Upper lobe of right lung (tissue), 1 donor: ENCODE results near the gene ZBTB7C. TPM values are rescaled to one million over a fixed set of nuclear protein-coding genes. Genes with fewer than 3 reads are reported as not detected.

Experiments
- ATAC-seq: fragments of 200-7000 bp; cut with Tn5 transposase; one replicate; pipeline ENCODE4 v1.9.1; 2020; ENCODE audit warnings: mild to moderate bottlenecking, moderate library complexity
- DNase-seq: peaks from one replicate; pipeline ENCODE4 v3.0.0-alpha.2; 2020
- H3K27ac ChIP-seq: fragments of 200-600 bp; one replicate; pipeline ENCODE4 v1.8.0; 2022
- H3K27me3 ChIP-seq: fragments of 200-600 bp; one replicate; pipeline ENCODE4 v1.8.0; 2022; ENCODE audit warnings: mild to moderate bottlenecking
- H3K36me3 ChIP-seq: fragments of 200-600 bp; one replicate; pipeline ENCODE4 v1.8.0; 2022
- H3K4me1 ChIP-seq: fragments of 200-600 bp; one replicate; pipeline ENCODE4 v1.8.0; 2022
- H3K4me3 ChIP-seq: fragments of 200-600 bp; one replicate; pipeline ENCODE4 v1.8.0; 2022; ENCODE audit warnings: mild to moderate bottlenecking
- H3K9me3 ChIP-seq: fragments of 200-600 bp; one replicate; pipeline ENCODE4 v1.8.0; 2022
- intact Hi-C: fragments of 100-400 bp; cut with DNase I; formaldehyde crosslinking; loops from one replicate; pipeline ENCODE4 v1.11.0; 2022
- total RNA-seq: library from RNA; stranded (reverse); fragmentation: NEBNext Ultra II Directional; extraction: Animal tissue kit (Norgen Biotek cat#: 25700); gene quantifications from one replicate; pipeline ENCODE4 v1.2.1, GENCODE V29; 2021
- TF ChIP-seq, protein P1 (sequence below): fragments of 200-600 bp; IDR thresholded peaks from one replicate; pipeline ENCODE4 v1.8.0; 2022; ENCODE audit warnings: antibody characterized with exemption
- donor health status: DM: no; HTN: yes; CAD: no; lungs with severe emphysema.

The ZBTB7C gene
- total RNA-seq, 1 donor from 2014 or later = 17.7 TPM

DNA sequence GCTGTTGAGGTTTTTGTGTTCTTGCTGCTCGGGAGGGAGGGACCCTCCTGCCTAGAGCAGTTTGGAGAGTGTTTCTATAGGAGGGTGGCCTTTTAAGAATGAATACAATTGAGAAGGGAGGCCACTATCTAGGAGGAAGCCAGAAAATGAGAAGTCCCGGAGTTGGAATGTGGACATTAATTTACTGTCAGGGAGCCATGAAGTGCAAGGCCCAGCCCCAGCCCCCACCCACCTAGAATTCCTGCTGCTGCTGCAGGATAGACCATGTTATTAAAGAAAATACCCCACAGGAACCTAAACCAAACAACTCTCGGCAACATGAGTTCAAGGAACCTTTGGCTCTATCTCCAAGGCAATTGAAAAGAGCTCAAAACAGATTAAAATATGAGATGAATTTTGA is 46.0 kb downstream of the ZBTB7C start:
- no peaks in the 10 kb centered on the region for H3K27me3 ChIP-seq
- DNase-seq (no peak), ATAC-seq (no peak)
- H3K4me3 ChIP-seq = no peak overlapping the region
- no peak overlapping the region for H3K27ac ChIP-seq
- peaks cover 4% of the 10 kb centered on the region for H3K4me1 ChIP-seq
- intact Hi-C loops = no loop called here
- TF ChIP-seq, protein P1, sequence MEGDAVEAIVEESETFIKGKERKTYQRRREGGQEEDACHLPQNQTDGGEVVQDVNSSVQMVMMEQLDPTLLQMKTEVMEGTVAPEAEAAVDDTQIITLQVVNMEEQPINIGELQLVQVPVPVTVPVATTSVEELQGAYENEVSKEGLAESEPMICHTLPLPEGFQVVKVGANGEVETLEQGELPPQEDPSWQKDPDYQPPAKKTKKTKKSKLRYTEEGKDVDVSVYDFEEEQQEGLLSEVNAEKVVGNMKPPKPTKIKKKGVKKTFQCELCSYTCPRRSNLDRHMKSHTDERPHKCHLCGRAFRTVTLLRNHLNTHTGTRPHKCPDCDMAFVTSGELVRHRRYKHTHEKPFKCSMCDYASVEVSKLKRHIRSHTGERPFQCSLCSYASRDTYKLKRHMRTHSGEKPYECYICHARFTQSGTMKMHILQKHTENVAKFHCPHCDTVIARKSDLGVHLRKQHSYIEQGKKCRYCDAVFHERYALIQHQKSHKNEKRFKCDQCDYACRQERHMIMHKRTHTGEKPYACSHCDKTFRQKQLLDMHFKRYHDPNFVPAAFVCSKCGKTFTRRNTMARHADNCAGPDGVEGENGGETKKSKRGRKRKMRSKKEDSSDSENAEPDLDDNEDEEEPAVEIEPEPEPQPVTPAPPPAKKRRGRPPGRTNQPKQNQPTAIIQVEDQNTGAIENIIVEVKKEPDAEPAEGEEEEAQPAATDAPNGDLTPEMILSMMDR = no peak
- no peaks in the 10 kb centered on the region for H3K36me3 ChIP-seq
- no peaks in the 10 kb centered on the region for H3K9me3 ChIP-seq

DNA sequence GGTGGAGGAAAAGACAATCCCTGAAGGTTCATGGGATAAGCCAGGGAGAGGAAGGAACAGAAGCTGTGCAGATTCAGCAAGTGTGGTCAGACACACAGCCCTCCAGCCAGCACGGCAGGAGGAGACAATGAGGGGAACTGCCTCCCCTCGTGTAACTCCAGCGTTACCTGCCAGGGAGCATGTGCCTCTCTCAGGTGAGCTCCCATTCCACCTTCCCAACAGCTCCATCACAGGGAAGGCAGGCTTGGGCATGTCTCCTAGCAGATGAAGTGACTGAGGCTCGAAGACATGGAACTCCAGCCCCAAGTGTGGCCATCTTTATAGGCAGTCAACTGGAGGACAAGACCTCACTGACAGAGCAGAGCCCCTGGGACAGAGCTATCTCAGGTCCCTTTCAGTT is 47.4 kb downstream of the ZBTB7C start:
- TF ChIP-seq, protein P1 = no peak
- no peak for ATAC-seq
- H3K9me3 ChIP-seq = no peaks in the 10 kb centered on the region
- H3K4me1 ChIP-seq = peaks cover 4% of the 10 kb centered on the region
- H3K36me3 ChIP-seq = no peaks in the 10 kb centered on the region
- no peak overlapping the region for H3K4me3 ChIP-seq
- no peak overlapping the region for H3K27ac ChIP-seq
- DNase-seq = no peak
- no peaks in the 10 kb centered on the region for H3K27me3 ChIP-seq
- intact Hi-C loops = no loop called here

DNA sequence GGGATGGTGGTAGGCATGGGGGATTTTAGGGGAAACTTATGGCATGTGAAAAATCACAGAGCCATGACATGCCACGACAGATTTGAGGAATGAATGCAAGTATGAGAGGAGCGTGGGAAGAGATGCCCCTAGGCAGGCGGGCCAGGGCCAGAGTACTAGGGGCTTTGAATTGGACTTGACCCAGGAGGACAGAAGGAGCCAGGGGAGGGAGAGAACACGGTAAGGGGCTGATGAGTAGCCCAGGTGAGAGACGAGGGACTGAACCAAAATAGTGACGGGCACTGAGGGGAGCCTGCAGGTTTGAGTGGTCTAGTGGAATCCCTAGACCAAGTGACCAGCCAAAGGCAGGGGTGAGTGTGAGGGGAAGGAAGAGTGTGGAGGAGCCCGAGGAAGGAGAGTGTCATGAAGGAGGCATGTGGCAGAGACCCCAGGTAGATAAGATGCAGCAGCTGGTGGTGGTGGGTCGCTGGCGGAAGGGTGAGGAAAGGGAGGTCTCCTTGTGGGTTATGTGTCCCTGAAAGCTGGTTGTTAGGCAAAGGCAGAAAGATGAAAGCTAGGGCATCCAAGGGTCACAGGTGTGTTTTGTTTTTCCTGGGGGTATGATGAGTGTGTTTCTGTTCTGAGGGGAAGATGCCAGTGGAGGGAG is 48.7 kb downstream of the ZBTB7C start:
- ATAC-seq (no peak), DNase-seq (no peak)
- no peak overlapping the region for H3K4me3 ChIP-seq
- TF ChIP-seq, protein P1 = no peak
- peaks cover 4% of the 10 kb centered on the region for H3K4me1 ChIP-seq
- intact Hi-C loops = no loop called here
- no peaks in the 10 kb centered on the region for H3K36me3 ChIP-seq
- H3K27ac ChIP-seq = no peak overlapping the region
- H3K27me3 ChIP-seq = no peaks in the 10 kb centered on the region
- no peaks in the 10 kb centered on the region for H3K9me3 ChIP-seq

DNA sequence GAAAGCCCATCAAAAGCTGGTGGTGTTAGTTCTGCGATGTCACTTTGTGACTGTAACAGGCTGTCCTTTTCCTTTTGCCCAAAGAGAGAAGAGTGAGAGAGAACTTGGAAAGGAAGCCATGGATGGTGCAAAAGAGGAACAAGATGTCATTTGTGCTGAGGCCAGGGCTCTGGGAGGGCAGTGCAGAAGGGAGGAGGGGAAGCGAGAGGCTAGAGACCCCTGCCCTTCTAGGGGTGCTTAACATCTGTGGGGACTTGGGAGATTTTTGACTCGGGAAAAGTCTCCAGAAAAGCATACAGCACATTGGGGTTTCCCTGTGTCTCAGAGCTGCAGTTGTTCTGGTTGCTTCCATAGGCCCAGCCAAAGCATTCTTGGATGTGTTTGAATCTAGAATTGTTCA is 49.6 kb downstream of the ZBTB7C start:
- DNase-seq (no peak), ATAC-seq (no peak)
- H3K27me3 ChIP-seq = no peaks in the 10 kb centered on the region
- H3K36me3 ChIP-seq = no peaks in the 10 kb centered on the region
- no peak overlapping the region for H3K4me3 ChIP-seq
- no peak overlapping the region for H3K27ac ChIP-seq
- TF ChIP-seq, protein P1 = no peak
- intact Hi-C loops = no loop called here
- peaks cover 4% of the 10 kb centered on the region for H3K4me1 ChIP-seq
- H3K9me3 ChIP-seq = no peaks in the 10 kb centered on the region

DNA sequence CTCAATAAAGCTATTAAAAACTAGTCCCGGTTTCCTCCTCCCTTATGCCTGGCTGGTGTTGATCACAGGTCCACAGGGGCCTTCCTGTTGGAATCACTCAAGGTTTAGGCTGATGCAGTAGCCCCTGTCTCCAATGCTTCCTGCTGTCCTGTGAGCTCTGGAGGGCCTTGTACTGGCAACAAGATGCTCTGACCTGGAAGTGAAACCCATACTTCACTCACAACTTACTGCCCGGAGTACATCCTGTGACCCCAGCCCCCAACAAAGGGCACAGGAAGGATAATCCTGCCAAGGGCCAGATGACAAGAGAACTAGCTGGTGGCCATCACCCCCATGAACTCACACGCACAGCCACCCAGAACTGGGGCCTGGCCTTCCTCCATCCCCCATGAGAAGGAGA is 50.3 kb downstream of the ZBTB7C start:
- no peak overlapping the region for H3K27ac ChIP-seq
- no peaks in the 10 kb centered on the region for H3K27me3 ChIP-seq
- H3K4me1 ChIP-seq = peaks cover 4% of the 10 kb centered on the region
- H3K36me3 ChIP-seq = no peaks in the 10 kb centered on the region
- H3K4me3 ChIP-seq = no peak overlapping the region
- ATAC-seq = no peak
- no peak for DNase-seq
- TF ChIP-seq, protein P1 = no peak
- intact Hi-C loops = no loop called here
- no peaks in the 10 kb centered on the region for H3K9me3 ChIP-seq
